Keratinocyte (primary cell): ENCODE measurements around the gene STAC. TPM values are rescaled to one million over a fixed set of nuclear protein-coding genes. Genes with fewer than 3 reads are reported as not detected.

ENCODE experiments used
- DNase-seq: peaks from one replicate; pipeline ENCODE4 v3.0.0-alpha.2; 2011; ENCODE audit warnings: low read depth, missing footprints, low spot score
- FAIRE-seq: peaks from 2 replicates; lab custom pipeline; 2011; peaks lifted over from hg19 to GRCh38; lab: Jason Lieb, UNC
- H2AFZ ChIP-seq: 2 replicates; pipeline ENCODE4 v1.6.0; 2012; ENCODE audit warnings: low read length, control low read depth, inconsistent platforms; ENCODE audit not compliant: control insufficient read depth
- H3K27ac ChIP-seq: 2 replicates; pipeline ENCODE4 v1.5.1; 2011; ENCODE audit warnings: low read length; ENCODE audit not compliant: control insufficient read depth, insufficient read depth
- H3K27me3 ChIP-seq: 3 replicates; pipeline ENCODE4 v1.6.0; 2011; ENCODE audit warnings: low read length; ENCODE audit not compliant: control insufficient read depth, insufficient read depth; ENCODE audit errors: extremely low read depth
- H3K36me3 ChIP-seq, 2 experiments: 2 replicates in 1 of 2; 3 replicates in 1 of 2; pipeline ENCODE4 v1.5.1; 2011; ENCODE audit warnings: low read length in 2 of 2, mild to moderate bottlenecking in 1 of 2; ENCODE audit not compliant: control insufficient read depth in 2 of 2, insufficient read depth in 2 of 2; ENCODE audit errors: extremely low read depth in 1 of 2
- H3K4me1 ChIP-seq: 3 replicates; pipeline ENCODE4 v1.5.1; 2011; ENCODE audit warnings: low read length; ENCODE audit not compliant: control insufficient read depth, insufficient read depth; ENCODE audit errors: extremely low read depth
- H3K4me2 ChIP-seq: 3 replicates; pipeline ENCODE4 v1.6.0; 2011; ENCODE audit warnings: low read depth, low read length; ENCODE audit not compliant: control insufficient read depth, insufficient read depth; ENCODE audit errors: extremely low read depth
- H3K4me3 ChIP-seq, 3 experiments: fragments of 200-600 bp in 1 of 3; sonication (generic) in 1 of 3; 2 replicates in 2 of 3; 3 replicates in 1 of 3; pipeline ENCODE4 v1.5.1; 2011 to 2016; ENCODE audit warnings: low read length in 3 of 3, mild to moderate bottlenecking in 3 of 3, control low read depth in 2 of 3, inconsistent platforms in 1 of 3, low read depth in 1 of 3, mixed read lengths in 1 of 3, mixed run types in 1 of 3, moderate library complexity in 1 of 3; ENCODE audit not compliant: control insufficient read depth in 2 of 3, insufficient read depth in 2 of 3; ENCODE audit errors: extremely low read depth in 1 of 3
- H3K79me2 ChIP-seq: 2 replicates; pipeline ENCODE4 v1.6.0; 2012; ENCODE audit warnings: low read length; ENCODE audit not compliant: control insufficient read depth, insufficient read depth
- H3K9ac ChIP-seq: 3 replicates; pipeline ENCODE4 v1.6.0; 2011; ENCODE audit warnings: low read length; ENCODE audit not compliant: control insufficient read depth, insufficient read depth; ENCODE audit errors: extremely low read depth
- H3K9me1 ChIP-seq: 3 replicates; pipeline ENCODE4 v1.6.0; 2011; ENCODE audit warnings: low read length; ENCODE audit not compliant: control insufficient read depth, insufficient read depth; ENCODE audit errors: extremely low read depth
- H3K9me3 ChIP-seq: 2 replicates; pipeline ENCODE4 v1.5.1; 2012; ENCODE audit warnings: low read depth, low read length; ENCODE audit not compliant: control insufficient read depth
- H4K20me1 ChIP-seq: 3 replicates; pipeline ENCODE4 v1.6.0; 2011; ENCODE audit warnings: low read length; ENCODE audit not compliant: control insufficient read depth, insufficient read depth; ENCODE audit errors: extremely low read depth
- EZH2 ChIP-seq: IDR thresholded peaks from one replicate; pipeline ENCODE4 v1.6.1; 2012; ENCODE audit warnings: inconsistent platforms, mild to moderate bottlenecking, low read length, moderate library complexity
- dilution Hi-C: fragments of 300-500 bp; cut with MboI; formaldehyde crosslinking; loops from one replicate; pipeline ENCODE4 v1.7.0; 2020; ENCODE audit warnings: low sequenced_read_pairs; ENCODE audit not compliant: extremely low pct_ligation_motif_present
- polyA plus RNA-seq, 5 experiments: library from polyadenylated mRNA; depleted of rRNA in 3 of 5; stranded (reverse) in 3 of 5; stranded (forward) in 1 of 5; unstranded in 1 of 5; fragments of >200 nt; gene quantifications; 1 replicate in 1 of 5; 2 replicates in 3 of 5; 3 replicates in 1 of 5; pipeline versions ENCODE4 v1.2.1 to v1.2.3, GENCODE V29; 2011 to 2012; ENCODE audit warnings: missing spikeins in 2 of 5, low read depth in 1 of 5, low replicate concordance in 1 of 5
- TF ChIP-seq, protein P1 (sequence below), 3 experiments: IDR thresholded peaks in 1 of 3; conservative IDR thresholded peaks in 1 of 3; optimal IDR thresholded peaks in 1 of 3; 2 replicates in 2 of 3; 3 replicates in 1 of 3; pipeline versions ENCODE3 to v1.5.1; 2011; ENCODE audit warnings: low read length in 3 of 3, mild to moderate bottlenecking in 3 of 3, moderate library complexity in 2 of 3, control low read depth in 1 of 3, inconsistent platforms in 1 of 3; ENCODE audit not compliant: insufficient read depth in 2 of 3; ENCODE audit errors: extremely low read depth in 1 of 3

The STAC gene
- polyA plus RNA-seq, 1 donor (not counting 4 experiments of a cell fraction or from before 2014, with no cell fraction given) = 7.9 TPM

DNA sequence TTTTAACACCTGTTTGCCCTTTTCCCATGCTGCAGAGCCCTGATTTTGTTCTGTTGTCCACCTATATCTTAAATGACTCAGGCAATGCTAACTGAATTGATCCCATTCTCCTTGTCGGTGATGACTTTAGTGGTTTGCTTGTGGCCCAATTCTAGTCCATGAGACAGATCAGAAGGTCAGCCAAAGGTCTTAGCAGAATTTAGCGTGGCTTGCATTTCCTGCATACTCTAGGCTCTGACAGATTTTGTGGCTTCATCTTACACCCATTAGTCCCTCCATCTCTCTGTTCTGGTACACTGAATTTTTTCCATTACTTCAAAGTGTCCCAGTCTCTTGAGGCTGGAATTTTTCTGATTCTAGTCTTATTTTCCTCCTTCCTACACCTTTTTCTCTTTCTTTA is 161.9 kb downstream of the STAC start:
- H4K20me1 ChIP-seq = no peaks in the 10 kb centered on the region
- no peak for DNase-seq
- H3K4me3 ChIP-seq = no peak overlapping the region
- no peak for FAIRE-seq
- dilution Hi-C loops = no loop called here
- no peaks in the 10 kb centered on the region for H3K79me2 ChIP-seq
- H3K9ac ChIP-seq = no peak overlapping the region
- no peaks in the 10 kb centered on the region for H3K9me3 ChIP-seq
- H3K27me3 ChIP-seq = no peaks in the 10 kb centered on the region
- no peak for TF ChIP-seq EZH2
- TF ChIP-seq, protein P1, sequence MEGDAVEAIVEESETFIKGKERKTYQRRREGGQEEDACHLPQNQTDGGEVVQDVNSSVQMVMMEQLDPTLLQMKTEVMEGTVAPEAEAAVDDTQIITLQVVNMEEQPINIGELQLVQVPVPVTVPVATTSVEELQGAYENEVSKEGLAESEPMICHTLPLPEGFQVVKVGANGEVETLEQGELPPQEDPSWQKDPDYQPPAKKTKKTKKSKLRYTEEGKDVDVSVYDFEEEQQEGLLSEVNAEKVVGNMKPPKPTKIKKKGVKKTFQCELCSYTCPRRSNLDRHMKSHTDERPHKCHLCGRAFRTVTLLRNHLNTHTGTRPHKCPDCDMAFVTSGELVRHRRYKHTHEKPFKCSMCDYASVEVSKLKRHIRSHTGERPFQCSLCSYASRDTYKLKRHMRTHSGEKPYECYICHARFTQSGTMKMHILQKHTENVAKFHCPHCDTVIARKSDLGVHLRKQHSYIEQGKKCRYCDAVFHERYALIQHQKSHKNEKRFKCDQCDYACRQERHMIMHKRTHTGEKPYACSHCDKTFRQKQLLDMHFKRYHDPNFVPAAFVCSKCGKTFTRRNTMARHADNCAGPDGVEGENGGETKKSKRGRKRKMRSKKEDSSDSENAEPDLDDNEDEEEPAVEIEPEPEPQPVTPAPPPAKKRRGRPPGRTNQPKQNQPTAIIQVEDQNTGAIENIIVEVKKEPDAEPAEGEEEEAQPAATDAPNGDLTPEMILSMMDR (optimal IDR thresholded peaks at IDR 0.05 in 1 of 3, IDR thresholded peaks at IDR 0.05 in 1 of 3, conservative IDR thresholded peaks at IDR 0.05 in 1 of 3; ENCODE audit: extremely low read depth in 1 of 3, insufficient read depth in 2 of 3, low read length in 3 of 3) = no peak
- H2AFZ ChIP-seq = no peak overlapping the region
- H3K4me1 ChIP-seq = no peaks in the 10 kb centered on the region
- H3K9me1 ChIP-seq = no peaks in the 10 kb centered on the region
- H3K4me2 ChIP-seq = no peak overlapping the region
- H3K36me3 ChIP-seq = no peaks in the 10 kb centered on the region
- H3K27ac ChIP-seq = no peak overlapping the region

- H3K9me3 ChIP-seq = no peaks in the 10 kb centered on the region
- H3K9me1 ChIP-seq = no peaks in the 10 kb centered on the region
- no peak overlapping the region for H3K4me3 ChIP-seq
- dilution Hi-C loops = no loop called here
- H3K4me2 ChIP-seq = no peak overlapping the region
- no peaks in the 10 kb centered on the region for H3K79me2 ChIP-seq
- FAIRE-seq (no peak), DNase-seq (no peak)
- H3K27ac ChIP-seq = no peak overlapping the region
- H3K27me3 ChIP-seq = no peaks in the 10 kb centered on the region
- no peak for TF ChIP-seq EZH2
- TF ChIP-seq, protein P1 (optimal IDR thresholded peaks at IDR 0.05 in 1 of 3, IDR thresholded peaks at IDR 0.05 in 1 of 3, conservative IDR thresholded peaks at IDR 0.05 in 1 of 3; ENCODE audit: extremely low read depth in 1 of 3, insufficient read depth in 2 of 3, low read length in 3 of 3) = no peak
- H3K36me3 ChIP-seq = no peaks in the 10 kb centered on the region
- H2AFZ ChIP-seq = no peak overlapping the region
- no peaks in the 10 kb centered on the region for H4K20me1 ChIP-seq
- H3K4me1 ChIP-seq = no peaks in the 10 kb centered on the region
- H3K9ac ChIP-seq = no peak overlapping the region
Measured at GRCh38 chr3:36543276-36543997, 163.1 kb downstream of the STAC start.
